Measurements from ENCODE around the gene F3. TPM values are rescaled to one million over a fixed set of nuclear protein-coding genes. Genes with fewer than 3 reads are reported as not detected.

Gene F3
- total RNA-seq, 1 donor = 5.8 TPM

- H3K36me3 ChIP-seq (ENCODE audit: insufficient read depth, low read length) = peaks cover 5% of the 10 kb centered on the region
- no peaks in the 10 kb centered on the region for H3K79me2 ChIP-seq (ENCODE audit: insufficient read depth, low read length)
- DNase-seq (ENCODE audit: insufficient read length, low spot score, missing footprints) = no peak
- H3K4me1 ChIP-seq (ENCODE audit: insufficient read depth, low read length) = no peaks in the 10 kb centered on the region
- no peak overlapping the region for H2AFZ ChIP-seq (ENCODE audit: low read length)
- no peaks in the 10 kb centered on the region for H4K20me1 ChIP-seq (ENCODE audit: insufficient read depth, low read length)
- no peak for TF ChIP-seq CTCF (IDR thresholded peaks at IDR 0.05; ENCODE audit: extremely low read depth, low read depth, low read length)
- H3K9me3 ChIP-seq (ENCODE audit: low read depth, low read length) = no peaks in the 10 kb centered on the region
- no peak overlapping the region for H3K4me2 ChIP-seq (ENCODE audit: insufficient read depth, low read length)
- no peak overlapping the region for H3K4me3 ChIP-seq (ENCODE audit: insufficient read depth, low read length)
- no peaks in the 10 kb centered on the region for H3K27me3 ChIP-seq (ENCODE audit: insufficient read depth, low read length)
- no peak overlapping the region for H3K27ac ChIP-seq (ENCODE audit: low read depth, low read length)
Measured at GRCh38 chr1:94486990-94487389, 54.6 kb downstream of the F3 start.

- Histone ChIP-seq H3K27ac (ENCODE audit: low read depth, low read length) (no peak overlapping the region), H3K79me2 (ENCODE audit: insufficient read depth, low read length) (no peaks in the 10 kb centered on the region), H3K4me2 (ENCODE audit: insufficient read depth, low read length) (no peak overlapping the region), H3K4me3 (ENCODE audit: insufficient read depth, low read length) (no peak overlapping the region), H3K9me3 (ENCODE audit: low read depth, low read length) (no peaks in the 10 kb centered on the region), H4K20me1 (ENCODE audit: insufficient read depth, low read length) (no peaks in the 10 kb centered on the region), H3K27me3 (ENCODE audit: insufficient read depth, low read length) (no peaks in the 10 kb centered on the region), H2AFZ (ENCODE audit: low read length) (no peak overlapping the region), H3K4me1 (ENCODE audit: insufficient read depth, low read length) (no peaks in the 10 kb centered on the region), H3K36me3 (ENCODE audit: insufficient read depth, low read length) (peaks cover 5% of the 10 kb centered on the region)
- peak; percentile 48 for DNase-seq (ENCODE audit: insufficient read length, low spot score, missing footprints)
- TF ChIP-seq CTCF (IDR thresholded peaks at IDR 0.05; ENCODE audit: extremely low read depth, low read depth, low read length) = peak; percentile 92
Measured at GRCh38 chr1:94481473-94481933, 60.1 kb downstream of the F3 start.

DNA sequence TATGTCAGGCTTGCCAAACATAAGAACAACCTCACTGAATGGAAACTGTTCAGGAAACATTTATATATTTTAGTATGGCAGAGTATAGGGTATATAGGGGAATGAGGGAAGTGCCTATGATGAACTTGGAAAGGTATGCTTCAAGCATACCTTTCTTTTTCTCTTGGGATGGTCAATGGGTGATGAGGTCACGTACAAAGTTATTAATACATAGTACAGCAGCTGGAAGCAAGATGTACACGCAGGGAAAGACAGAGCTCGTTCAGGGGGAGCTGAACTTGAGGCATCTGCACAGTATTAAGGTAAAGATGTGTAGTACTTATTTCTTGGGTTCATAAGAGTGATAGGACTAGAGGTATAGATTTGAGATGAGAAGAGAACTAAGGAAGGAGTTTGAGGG, 61.9 kb downstream of the F3 start:
- Histone ChIP-seq H4K20me1 (ENCODE audit: insufficient read depth, low read length) (no peaks in the 10 kb centered on the region), H3K4me1 (ENCODE audit: insufficient read depth, low read length) (no peaks in the 10 kb centered on the region), H3K4me3 (ENCODE audit: insufficient read depth, low read length) (no peak overlapping the region), H3K9me3 (ENCODE audit: low read depth, low read length) (no peaks in the 10 kb centered on the region), H3K4me2 (ENCODE audit: insufficient read depth, low read length) (no peak overlapping the region), H3K36me3 (ENCODE audit: insufficient read depth, low read length) (peaks cover 5% of the 10 kb centered on the region), H3K27me3 (ENCODE audit: insufficient read depth, low read length) (no peaks in the 10 kb centered on the region), H2AFZ (ENCODE audit: low read length) (no peak overlapping the region), H3K79me2 (ENCODE audit: insufficient read depth, low read length) (no peaks in the 10 kb centered on the region), H3K27ac (ENCODE audit: low read depth, low read length) (no peak overlapping the region)
- TF ChIP-seq CTCF (IDR thresholded peaks at IDR 0.05; ENCODE audit: extremely low read depth, low read depth, low read length) = no peak
- DNase-seq (ENCODE audit: insufficient read length, low spot score, missing footprints) = no peak

Other genes with a start within 250 kb of the F3 start
- 30.1 and 30.4 TPM in 2 replicates for gene ABCD3, start 123.4 kb downstream of the F3 start, total RNA-seq